WTC11 (cell line): ENCODE data around the gene STAT3.

Source experiments
- ATF2 ChIP-seq: sonication (generic); formaldehyde crosslinking; IDR thresholded peaks from 2 replicates; pipeline ENCODE4 v1.8.1; 2022; ENCODE audit warnings: low read depth, missing genetic modification reagents, borderline replicate concordance
- ATF6 ChIP-seq: sonication (generic); formaldehyde crosslinking; IDR thresholded peaks from 2 replicates; pipeline ENCODE4 v1.8.1; 2023; ENCODE audit warnings: mild to moderate bottlenecking, missing genetic modification reagents
- CTCF ChIP-seq: fragments of 200-600 bp; IDR thresholded peaks from 2 replicates; pipeline ENCODE4 v1.8.0; 2022; ENCODE audit warnings: antibody characterized with exemption
- E2F1 ChIP-seq: sonication (generic); formaldehyde crosslinking; IDR thresholded peaks from 2 replicates; pipeline ENCODE4 v1.8.0; 2022; ENCODE audit warnings: mild to moderate bottlenecking, missing genetic modification reagents
- FOXJ3 ChIP-seq: sonication (generic); formaldehyde crosslinking; IDR thresholded peaks from 2 replicates; pipeline ENCODE4 v1.9.0; 2021; ENCODE audit warnings: missing genetic modification reagents, mild to moderate bottlenecking, borderline replicate concordance
- JAZF1 ChIP-seq: fragments of 250-450 bp; sonication (Bioruptor Pico); IDR thresholded peaks from 2 replicates; pipeline ENCODE4 v1.9.0; 2021; ENCODE audit warnings: moderate library complexity, mild to moderate bottlenecking, inconsistent platforms
- JUN ChIP-seq: sonication (generic); formaldehyde crosslinking; IDR thresholded peaks from 2 replicates; pipeline ENCODE4 v1.8.0; 2023; ENCODE audit warnings: mild to moderate bottlenecking, missing genetic modification reagents
- SMAD3 ChIP-seq: sonication (generic); formaldehyde crosslinking; IDR thresholded peaks from 2 replicates; pipeline ENCODE4 v1.8.0; 2022; ENCODE audit warnings: missing genetic modification reagents, mild to moderate bottlenecking, borderline replicate concordance
- SP1 ChIP-seq: sonication (generic); formaldehyde crosslinking; conservative IDR thresholded peaks from 2 replicates; pipeline ENCODE4 v1.8.1; 2022; ENCODE audit warnings: missing genetic modification reagents
- TEAD4 ChIP-seq: sonication (generic); formaldehyde crosslinking; IDR thresholded peaks from 2 replicates; pipeline ENCODE4 v1.8.0; 2022; ENCODE audit warnings: mild to moderate bottlenecking, missing genetic modification reagents
- USF1 ChIP-seq: sonication (generic); formaldehyde crosslinking; IDR thresholded peaks from 2 replicates; pipeline ENCODE4 v1.8.0; 2022; ENCODE audit warnings: mild to moderate bottlenecking, missing genetic modification reagents
- ZMAT4 ChIP-seq: fragments of 250-450 bp; sonication (Bioruptor Pico); IDR thresholded peaks from 2 replicates; pipeline ENCODE4 v1.9.0; 2021; ENCODE audit warnings: mild to moderate bottlenecking
- ZNF121 ChIP-seq: sonication (generic); formaldehyde crosslinking; IDR thresholded peaks from 2 replicates; pipeline ENCODE4 v1.8.0; 2023; ENCODE audit warnings: missing genetic modification reagents

GRCh38 chr17:42346481-42346880 is 41.8 kb downstream of the STAT3 start:
- TF ChIP-seq TEAD4 (CRISPR knock-in tag) (no peak), CTCF (no peak), FOXJ3 (no peak), USF1 (CRISPR knock-in tag) (no peak), JAZF1 (no peak), ZMAT4 (CRISPR knock-in tag) (no peak), SMAD3 (CRISPR knock-in tag) (no peak), ZNF121 (CRISPR knock-in tag) (no peak), ATF6 (CRISPR knock-in tag) (no peak), SP1 (CRISPR knock-in tag) (no peak), ATF2 (CRISPR knock-in tag) (no peak), E2F1 (CRISPR knock-in tag) (no peak), JUN (CRISPR knock-in tag) (no peak)
